HG03045 (cell line): Measurements from ENCODE around the gene USO1.
A peak's percentile ranks its signal among the peaks of the same experiment; 100 is the strongest.
"Not testable (repeated sequence)": the region's sequence is repeated elsewhere in the genome, so short reads cannot be mapped to it uniquely, and the experiment has no call there.

Source experiments
- ATAC-seq: cut with Tn5 transposase; IDR thresholded peaks from one replicate; pipeline ENCODE4 v1.9.1; 2021; ENCODE audit warnings: mild to moderate bottlenecking, moderate library complexity; ENCODE audit not compliant: unreplicated experiment

The USO1 gene

DNA sequence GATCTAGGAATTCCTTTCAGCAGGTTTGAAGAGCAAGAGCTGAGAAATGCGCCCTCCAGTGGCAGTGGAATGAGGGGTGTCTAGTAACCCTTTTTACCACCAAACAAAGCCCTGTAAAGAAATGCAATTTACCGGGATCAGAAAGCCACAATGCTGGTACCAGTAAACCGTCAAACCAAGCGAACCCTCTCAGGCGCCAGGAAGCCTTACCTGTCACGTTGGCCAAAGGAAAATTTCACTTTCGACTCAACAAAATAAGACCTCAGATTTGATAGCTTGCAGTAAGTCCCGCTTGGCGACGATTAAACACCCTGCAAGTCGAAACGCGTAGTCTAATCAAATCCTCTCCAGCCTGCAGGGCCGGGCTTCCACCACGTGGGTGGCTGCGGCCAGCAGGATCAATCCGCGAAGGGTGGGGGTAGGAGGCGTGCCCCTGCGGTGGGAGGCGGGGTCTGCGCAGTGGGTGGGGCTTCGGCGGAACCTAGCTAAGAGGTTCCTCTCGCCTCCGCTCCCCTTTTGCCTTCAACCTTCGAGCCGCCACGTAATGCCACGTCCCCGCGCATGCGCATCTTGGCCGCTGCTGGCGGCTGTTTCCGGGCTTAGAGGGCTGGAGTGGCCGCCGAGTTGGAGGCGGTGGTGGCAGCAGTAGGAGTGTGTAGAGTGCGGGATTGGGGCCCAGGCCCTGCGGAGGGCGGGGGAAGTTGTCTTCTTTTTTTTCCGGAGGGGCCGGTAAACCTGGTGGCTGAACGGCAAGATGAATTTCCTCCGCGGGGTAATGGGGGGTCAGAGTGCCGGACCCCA, at the start of gene USO1:
USO1 (plus strand) TSS at position 512 of the 801 bp plus-strand sequence; CDS start at position 755, 243 bp downstream.
- peak; percentile 91 for ATAC-seq

GRCh38 chr4:75675004-75675531, 49.3 kb upstream of the USO1 start:
- no peak for ATAC-seq

DNA sequence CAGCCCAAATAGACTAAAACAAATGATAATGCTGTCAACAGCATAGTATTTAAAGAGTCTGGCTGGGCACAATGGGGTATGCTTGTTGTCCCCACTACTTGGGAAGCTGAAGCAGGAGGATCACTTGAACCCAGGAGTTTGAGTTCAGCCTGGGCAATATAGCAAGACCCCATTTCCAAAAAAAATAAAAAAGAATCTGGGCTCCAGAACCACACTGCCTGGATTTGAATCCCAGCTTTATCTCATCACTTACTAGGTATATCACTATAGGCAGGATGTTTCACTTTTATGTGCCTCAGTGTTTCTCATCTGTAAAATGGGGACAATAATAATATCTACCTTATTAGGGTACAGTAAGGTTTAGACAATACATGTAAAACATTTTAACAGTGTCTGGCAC, 45.9 kb upstream of the USO1 start:
- ATAC-seq, result no peak

- no peak for ATAC-seq
These were observed 45.4 kb upstream of the USO1 start for GRCh38 chr4:75678965-75679364.

- ATAC-seq, result no peak
These were observed 44.4 kb upstream of the USO1 start for GRCh38 chr4:75679876-75680575.

DNA sequence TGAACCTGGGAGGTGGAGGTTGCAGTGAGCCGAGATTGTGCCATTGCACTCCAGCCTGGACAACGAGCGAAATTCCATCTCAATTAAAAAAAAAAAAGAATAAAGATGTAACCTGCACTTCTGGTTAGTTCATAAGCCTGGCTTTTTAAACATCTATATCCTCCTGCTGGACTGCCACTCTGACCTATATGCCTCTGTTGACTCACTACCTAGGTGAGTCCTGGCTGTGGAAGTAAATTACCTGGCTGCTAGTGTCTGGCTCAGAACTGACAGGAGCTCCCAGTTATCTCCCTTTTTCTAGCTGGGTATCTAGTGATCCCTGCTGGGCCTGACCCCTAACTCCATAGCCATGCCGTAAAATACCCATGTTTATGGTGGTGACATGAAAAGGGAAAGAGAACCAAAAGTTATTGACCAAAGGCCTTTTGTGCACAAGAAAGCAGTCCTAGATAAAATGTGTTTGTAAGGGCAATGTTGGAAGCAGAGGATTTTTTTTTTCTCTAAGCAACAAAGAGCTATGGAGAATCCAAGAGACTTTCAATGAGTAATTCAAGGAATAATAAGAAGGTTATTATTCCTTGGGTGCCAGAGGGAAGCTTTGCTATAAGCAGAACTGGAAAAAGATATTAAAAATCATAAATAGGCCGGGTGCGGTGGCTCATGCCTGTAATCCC, 40.8 kb upstream of the USO1 start:
- no peak for ATAC-seq

DNA sequence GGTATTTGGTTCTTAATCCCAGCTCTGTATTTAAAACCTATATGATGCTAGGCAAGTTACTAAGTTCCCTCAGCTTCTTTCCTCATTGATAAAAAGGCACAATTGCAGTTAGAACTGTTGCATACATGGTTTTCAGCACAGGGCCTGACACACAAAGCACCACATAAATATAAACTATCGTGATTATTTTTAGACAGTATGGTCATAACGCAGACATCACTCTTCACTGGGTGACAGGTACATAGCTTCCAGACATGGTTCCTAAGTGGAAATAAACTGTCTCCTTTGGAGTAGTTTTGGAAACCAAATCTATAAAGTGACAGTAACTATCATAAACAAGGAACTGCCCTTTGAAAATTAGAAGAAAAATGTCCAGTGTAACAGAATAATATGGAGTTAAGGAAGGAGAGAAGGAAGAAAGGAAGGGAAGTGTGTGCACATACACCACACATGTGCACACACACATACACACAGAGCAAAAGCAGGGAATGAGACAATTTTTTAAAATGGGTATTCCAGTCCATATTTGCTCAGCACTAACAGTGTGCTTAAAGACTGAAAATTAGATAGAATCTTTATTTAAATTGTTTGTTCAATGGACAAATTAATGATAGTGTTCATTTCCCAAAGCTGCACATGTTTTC, 38.7 kb upstream of the USO1 start:
- no peak for ATAC-seq

- no peak for ATAC-seq
These were observed 38.0 kb upstream of the USO1 start for GRCh38 chr4:75686346-75686745.

DNA sequence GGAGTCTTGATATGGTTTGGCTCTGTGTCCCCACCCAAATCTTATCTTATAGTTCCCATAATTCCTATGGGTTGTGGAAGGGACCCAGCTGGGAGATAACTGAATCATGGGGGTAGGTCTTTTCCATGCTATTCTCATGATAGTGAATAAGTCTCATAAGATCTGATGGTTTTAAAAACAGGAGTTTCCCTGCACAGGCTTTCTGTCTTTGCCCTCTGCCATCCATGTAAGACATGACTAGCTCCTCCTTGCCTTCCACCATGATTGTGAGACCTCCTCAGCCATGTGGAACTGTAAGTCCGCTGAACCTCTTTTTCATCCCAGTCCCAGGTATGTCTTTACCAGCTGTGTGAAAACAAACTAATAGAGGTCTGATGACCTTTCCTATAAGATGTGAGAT, 37.3 kb upstream of the USO1 start:
- ATAC-seq, result not testable (repeated sequence)

GRCh38 chr4:75692066-75692465, 32.3 kb upstream of the USO1 start:
- ATAC-seq, result not testable (repeated sequence)

- ATAC-seq, result no peak
These were observed 28.3 kb upstream of the USO1 start for GRCh38 chr4:75696071-75696470.

DNA sequence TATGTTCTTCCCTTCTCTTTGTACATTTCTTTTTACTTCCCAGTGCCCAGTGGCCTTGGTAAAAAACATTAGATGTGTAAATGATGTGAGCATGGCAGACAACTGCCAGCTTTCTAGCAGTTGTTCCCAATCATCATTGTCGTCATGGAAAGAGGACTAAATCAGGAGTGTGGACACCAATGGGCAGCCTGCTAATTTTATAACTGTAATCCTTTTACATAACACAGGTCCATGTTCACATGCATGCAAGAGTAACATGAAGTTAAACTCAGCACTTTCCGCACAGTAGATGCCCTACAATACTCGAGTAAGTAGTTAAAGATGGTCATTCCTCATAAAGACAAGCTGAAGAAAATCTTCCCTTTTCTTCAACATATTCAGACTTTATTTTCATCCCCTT, 27.8 kb upstream of the USO1 start:
- no peak for ATAC-seq

- peak; percentile 93 for ATAC-seq
These were observed 26.0 kb upstream of the USO1 start for GRCh38 chr4:75698162-75698962.

GRCh38 chr4:75698963-75699228, 25.5 kb upstream of the USO1 start:
- peak; percentile 27 for ATAC-seq

DNA sequence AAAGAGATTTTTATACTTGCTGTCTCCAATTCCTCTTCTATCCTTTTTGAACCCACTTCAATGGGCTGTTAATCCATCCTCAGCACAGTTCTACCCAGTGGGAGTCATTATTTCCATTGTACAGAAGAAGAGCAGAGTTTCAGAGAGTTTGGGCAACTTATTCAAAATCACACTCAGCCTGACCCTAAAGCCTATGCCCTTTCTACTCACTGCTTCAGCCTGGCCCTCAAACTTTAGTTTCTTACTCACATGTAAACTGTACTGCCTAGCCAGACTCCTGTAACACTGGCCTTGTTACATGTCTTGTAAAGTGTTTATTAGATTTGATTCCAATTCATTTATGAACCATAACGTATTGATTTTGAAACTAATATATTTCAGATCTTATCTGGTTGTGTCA, 25.1 kb upstream of the USO1 start:
- peak; percentile 23 for ATAC-seq

GRCh38 chr4:75702919-75703411, 21.4 kb upstream of the USO1 start:
- ATAC-seq, result no peak

DNA sequence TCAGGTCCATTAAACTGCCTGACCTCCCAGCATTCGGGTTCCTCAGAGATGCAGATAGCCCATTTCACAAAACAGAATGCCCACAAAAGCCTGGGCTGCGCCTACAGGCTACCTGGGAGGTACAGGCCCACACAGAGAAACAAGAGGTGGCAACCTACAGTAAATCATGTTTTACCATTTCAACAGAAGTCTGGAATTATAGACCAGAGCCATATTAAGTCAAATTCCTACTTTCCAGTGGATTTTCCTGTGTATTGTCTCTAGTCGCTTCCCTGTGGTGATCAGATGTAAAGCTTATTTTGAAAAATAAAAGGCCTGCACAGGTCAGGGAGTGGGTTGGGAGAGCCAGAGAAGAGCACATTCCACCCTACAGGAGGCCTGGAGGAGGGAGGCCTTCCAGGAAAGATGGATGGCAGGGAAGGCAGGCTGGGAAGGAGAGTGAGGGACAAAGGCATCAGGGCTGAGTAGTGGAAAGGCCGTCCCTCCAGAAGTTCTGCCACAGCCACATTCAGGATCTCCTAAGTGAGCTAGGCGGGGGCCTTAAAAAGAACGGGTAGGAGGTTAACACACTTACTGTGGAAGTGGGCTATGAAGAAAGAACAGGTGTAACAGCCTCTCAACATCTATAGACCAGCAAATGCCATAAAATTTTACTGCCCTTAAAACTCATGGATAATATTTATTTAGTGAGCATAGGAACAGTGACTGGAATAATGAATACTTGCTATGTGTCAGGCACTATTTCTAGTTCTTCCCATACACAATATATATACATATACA, 19.0 kb upstream of the USO1 start:
- no peak for ATAC-seq

- ATAC-seq, result no peak
These were observed 16.1 kb upstream of the USO1 start for GRCh38 chr4:75708218-75708691.

- ATAC-seq, result no peak
These were observed 14.1 kb upstream of the USO1 start for GRCh38 chr4:75710246-75710645.
